Colonic mucosa (tissue), 4 donors: Measurements from ENCODE around the gene SLC9A3. TPM values are rescaled to one million over a fixed set of nuclear protein-coding genes. Genes with fewer than 3 reads are reported as not detected.

Experiments used
- DNase-seq: peaks from one replicate; pipeline ENCODE4 v3.0.0-alpha.2; 2020
- H3K27ac ChIP-seq: fragments of 200-600 bp; one replicate; pipeline ENCODE4 v1.8.0; 2021
- H3K27me3 ChIP-seq: fragments of 200-600 bp; one replicate; pipeline ENCODE4 v1.8.0; 2021
- H3K36me3 ChIP-seq: fragments of 200-600 bp; one replicate; pipeline ENCODE4 v1.8.0; 2021
- H3K4me1 ChIP-seq: fragments of 200-600 bp; one replicate; pipeline ENCODE4 v1.8.0; 2021; ENCODE audit warnings: mild to moderate bottlenecking
- H3K4me3 ChIP-seq: fragments of 200-600 bp; one replicate; pipeline ENCODE4 v1.8.0; 2021
- H3K9ac ChIP-seq, 2 donors: one replicate each; pipeline ENCODE4 v1.7.0; 2013; ENCODE audit warnings: control low read depth in 2 of 2, low read depth in 2 of 2, low read length in 2 of 2
- H3K9me3 ChIP-seq: fragments of 200-600 bp; one replicate; pipeline ENCODE4 v1.8.0; 2021
- CTCF ChIP-seq: fragments of 200-600 bp; IDR thresholded peaks from one replicate; pipeline ENCODE4 v1.8.0; 2022; ENCODE audit warnings: antibody characterized with exemption, mild to moderate bottlenecking
- intact Hi-C: fragments of 100-400 bp; cut with DNase I; formaldehyde crosslinking; loops from one replicate; pipeline ENCODE4 v1.14.1; 2022
- microRNA-seq: library from miRNA; unstranded; fragments of <30 nt; microRNA quantifications from one replicate; pipeline ENCODE4, GENCODE V29; 2019
- total RNA-seq, 2 donors: library from RNA; stranded (reverse); fragmentation: NEBNext Ultra II Directional in 1 of 2; extraction: Animal tissue kit (Norgen Biotek cat#: 25700) in 1 of 2; gene quantifications; one replicate each; pipeline ENCODE4 v1.2.1, GENCODE V29; 2021
- donor health status: healthy.
- donor health status: DM: no; HTN: no; CAD: no.
- donor health status: DM: no; HTN: no; CAD: no.

The SLC9A3 gene
- total RNA-seq, 2 donors from 2014 or later: 70.0 to 78.8 TPM

- H3K27ac ChIP-seq: no peak overlapping the region
- TF ChIP-seq CTCF: no peak
- no peaks in the 10 kb centered on the region for H3K27me3 ChIP-seq
- H3K36me3 ChIP-seq: no peaks in the 10 kb centered on the region
- no peaks in the 10 kb centered on the region for H3K9me3 ChIP-seq
- no peaks in the 10 kb centered on the region for H3K4me1 ChIP-seq
- DNase-seq: no peak
- no peak overlapping the region for H3K4me3 ChIP-seq
- no peak overlapping the region for H3K9ac ChIP-seq
- intact Hi-C loops: no loop called here
These were observed 103.5 kb downstream of the SLC9A3 start for GRCh38 chr5:420632-421286.

Small RNA genes within 50 kb of the gene (microRNA-seq; reads per million reads assigned to microRNA genes)
- gene MIR4456: not detected

Other genes with a start within 250 kb of the SLC9A3 start
- 1 to 10 TPM; 1.9 to 2.1 TPM for gene AHRR, start 202.7 kb downstream of the SLC9A3 start, total RNA-seq
- 10 to 100 TPM; 52.0 to 58.7 TPM for gene EXOC3, start 81.3 kb downstream of the SLC9A3 start, total RNA-seq
- 10 to 100 TPM in 1 of 2 donors, 1 to 10 TPM in 1; 3.8 to 21.0 TPM for gene CEP72, start 87.9 kb upstream of the SLC9A3 start, total RNA-seq
- 1 to 10 TPM; 1.7 to 4.0 TPM for gene TPPP, start 168.9 kb upstream of the SLC9A3 start, total RNA-seq